Measurements from ENCODE around the gene POLA1.
A peak's percentile ranks its signal among the peaks of the same experiment; 100 is the strongest.

Gene POLA1

DNA sequence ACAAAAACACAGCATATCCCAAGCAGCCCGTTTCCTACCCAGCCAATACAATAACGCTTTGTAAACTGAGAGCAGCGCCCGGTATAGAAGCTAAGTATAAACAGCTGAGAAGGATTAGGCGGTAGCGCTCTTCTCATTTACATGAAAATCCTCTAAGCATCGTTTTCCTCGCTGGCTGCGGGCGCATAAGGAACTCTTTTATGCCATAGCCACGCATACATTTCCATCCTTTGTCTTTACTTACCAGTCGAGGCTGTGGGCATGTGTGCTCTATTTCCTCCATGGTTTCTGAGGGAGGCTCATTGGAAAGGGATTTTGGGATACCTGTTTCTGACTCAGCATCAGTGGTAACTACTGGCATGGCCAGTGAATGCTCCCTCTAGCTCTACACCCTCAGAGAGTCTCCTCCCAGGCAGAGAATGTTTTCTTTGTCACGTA is 47.0 kb upstream of the POLA1 start:
- TF ChIP-seq, protein P1, sequence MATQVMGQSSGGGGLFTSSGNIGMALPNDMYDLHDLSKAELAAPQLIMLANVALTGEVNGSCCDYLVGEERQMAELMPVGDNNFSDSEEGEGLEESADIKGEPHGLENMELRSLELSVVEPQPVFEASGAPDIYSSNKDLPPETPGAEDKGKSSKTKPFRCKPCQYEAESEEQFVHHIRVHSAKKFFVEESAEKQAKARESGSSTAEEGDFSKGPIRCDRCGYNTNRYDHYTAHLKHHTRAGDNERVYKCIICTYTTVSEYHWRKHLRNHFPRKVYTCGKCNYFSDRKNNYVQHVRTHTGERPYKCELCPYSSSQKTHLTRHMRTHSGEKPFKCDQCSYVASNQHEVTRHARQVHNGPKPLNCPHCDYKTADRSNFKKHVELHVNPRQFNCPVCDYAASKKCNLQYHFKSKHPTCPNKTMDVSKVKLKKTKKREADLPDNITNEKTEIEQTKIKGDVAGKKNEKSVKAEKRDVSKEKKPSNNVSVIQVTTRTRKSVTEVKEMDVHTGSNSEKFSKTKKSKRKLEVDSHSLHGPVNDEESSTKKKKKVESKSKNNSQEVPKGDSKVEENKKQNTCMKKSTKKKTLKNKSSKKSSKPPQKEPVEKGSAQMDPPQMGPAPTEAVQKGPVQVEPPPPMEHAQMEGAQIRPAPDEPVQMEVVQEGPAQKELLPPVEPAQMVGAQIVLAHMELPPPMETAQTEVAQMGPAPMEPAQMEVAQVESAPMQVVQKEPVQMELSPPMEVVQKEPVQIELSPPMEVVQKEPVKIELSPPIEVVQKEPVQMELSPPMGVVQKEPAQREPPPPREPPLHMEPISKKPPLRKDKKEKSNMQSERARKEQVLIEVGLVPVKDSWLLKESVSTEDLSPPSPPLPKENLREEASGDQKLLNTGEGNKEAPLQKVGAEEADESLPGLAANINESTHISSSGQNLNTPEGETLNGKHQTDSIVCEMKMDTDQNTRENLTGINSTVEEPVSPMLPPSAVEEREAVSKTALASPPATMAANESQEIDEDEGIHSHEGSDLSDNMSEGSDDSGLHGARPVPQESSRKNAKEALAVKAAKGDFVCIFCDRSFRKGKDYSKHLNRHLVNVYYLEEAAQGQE (IDR thresholded peaks at IDR 0.05; ENCODE audit: insufficient replicate concordance, low read depth) = no peak
- no peak overlapping the region for H3K27ac ChIP-seq (replicated peaks)
- DNase-seq (ENCODE audit: low read depth in 1 of 2, low spot score in 1 of 2) = no peak
- H3K4me3 ChIP-seq (replicated peaks; ENCODE audit: insufficient read depth, low read length) = no peak overlapping the region
- H3K27me3 ChIP-seq (ENCODE audit: insufficient read depth, poor library complexity, severe bottlenecking) = peaks cover 8% of the 10 kb centered on the region

DNA sequence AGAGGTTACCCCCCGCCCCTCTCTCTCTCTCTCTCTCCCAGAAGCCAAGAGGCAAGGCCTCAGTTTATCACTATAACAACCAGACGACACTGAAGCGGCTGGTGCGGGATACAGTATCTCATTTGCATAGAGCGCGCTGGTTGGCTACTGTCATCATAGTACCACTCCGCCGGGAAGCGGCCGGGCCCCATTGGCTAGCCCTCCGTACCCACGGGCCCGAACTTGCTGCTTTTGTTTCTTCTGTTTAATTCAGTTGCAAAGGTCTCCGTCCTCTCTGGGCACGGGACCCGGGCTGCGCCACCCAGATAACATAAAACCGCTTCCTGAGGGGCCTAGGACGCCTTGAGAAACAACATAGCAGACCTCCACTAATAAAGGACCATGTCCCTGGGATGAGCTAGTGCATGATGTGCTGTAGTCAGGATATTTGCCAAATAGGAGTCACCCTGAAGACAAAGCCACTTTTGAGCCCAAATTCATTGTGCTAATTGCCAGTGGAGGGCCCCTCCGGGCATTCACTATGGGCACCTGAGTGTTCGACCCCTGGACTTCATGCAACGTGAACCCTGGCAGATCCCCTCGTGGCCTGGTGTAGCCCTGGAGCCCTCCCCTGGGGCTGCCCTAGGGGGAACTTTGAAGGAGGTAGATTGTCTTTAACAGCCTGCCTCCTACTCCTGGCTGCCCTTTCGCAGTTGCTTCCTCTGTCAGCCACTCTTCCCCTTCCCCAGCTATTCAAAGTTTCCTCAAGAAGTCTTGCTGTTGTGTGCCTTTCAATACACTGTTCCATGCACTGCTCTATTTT is 46.3 kb upstream of the POLA1 start, which contains the start of gene PCYT1B:
TSS of gene PCYT1B (minus strand) at position 91 of the 802 bp plus-strand sequence. CDS start 242 bp downstream, outside the sequence.
- TF ChIP-seq GABPA (IDR thresholded peaks at IDR 0.05; ENCODE audit: low read depth) (no peak), SPI1 (IDR thresholded peaks at IDR 0.05; ENCODE audit: borderline replicate concordance, low read depth) (no peak), POLR2AphosphoS5 (IDR thresholded peaks at IDR 0.05; ENCODE audit: low read depth) (no peak)
- TF ChIP-seq, protein P1 (IDR thresholded peaks at IDR 0.05; ENCODE audit: insufficient replicate concordance, low read depth) = no peak
- TF ChIP-seq, protein P2, sequence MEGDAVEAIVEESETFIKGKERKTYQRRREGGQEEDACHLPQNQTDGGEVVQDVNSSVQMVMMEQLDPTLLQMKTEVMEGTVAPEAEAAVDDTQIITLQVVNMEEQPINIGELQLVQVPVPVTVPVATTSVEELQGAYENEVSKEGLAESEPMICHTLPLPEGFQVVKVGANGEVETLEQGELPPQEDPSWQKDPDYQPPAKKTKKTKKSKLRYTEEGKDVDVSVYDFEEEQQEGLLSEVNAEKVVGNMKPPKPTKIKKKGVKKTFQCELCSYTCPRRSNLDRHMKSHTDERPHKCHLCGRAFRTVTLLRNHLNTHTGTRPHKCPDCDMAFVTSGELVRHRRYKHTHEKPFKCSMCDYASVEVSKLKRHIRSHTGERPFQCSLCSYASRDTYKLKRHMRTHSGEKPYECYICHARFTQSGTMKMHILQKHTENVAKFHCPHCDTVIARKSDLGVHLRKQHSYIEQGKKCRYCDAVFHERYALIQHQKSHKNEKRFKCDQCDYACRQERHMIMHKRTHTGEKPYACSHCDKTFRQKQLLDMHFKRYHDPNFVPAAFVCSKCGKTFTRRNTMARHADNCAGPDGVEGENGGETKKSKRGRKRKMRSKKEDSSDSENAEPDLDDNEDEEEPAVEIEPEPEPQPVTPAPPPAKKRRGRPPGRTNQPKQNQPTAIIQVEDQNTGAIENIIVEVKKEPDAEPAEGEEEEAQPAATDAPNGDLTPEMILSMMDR (IDR thresholded peaks at IDR 0.05; ENCODE audit: insufficient read depth, low read length) = no peak
- Histone ChIP-seq H3K27me3 (ENCODE audit: insufficient read depth, poor library complexity, severe bottlenecking) (peaks cover 7% of the 10 kb centered on the region), H3K27ac (replicated peaks) (no peak within 1 kb of the TSS), H3K4me3 (replicated peaks; ENCODE audit: insufficient read depth, low read length) (peak within 1 kb of the TSS; percentile 19; the same call in 1 of the 2 replicates)
- DNase-seq (ENCODE audit: low read depth in 1 of 2, low spot score in 1 of 2) = peak in 1 of 2 experiments; percentile 3

DNA sequence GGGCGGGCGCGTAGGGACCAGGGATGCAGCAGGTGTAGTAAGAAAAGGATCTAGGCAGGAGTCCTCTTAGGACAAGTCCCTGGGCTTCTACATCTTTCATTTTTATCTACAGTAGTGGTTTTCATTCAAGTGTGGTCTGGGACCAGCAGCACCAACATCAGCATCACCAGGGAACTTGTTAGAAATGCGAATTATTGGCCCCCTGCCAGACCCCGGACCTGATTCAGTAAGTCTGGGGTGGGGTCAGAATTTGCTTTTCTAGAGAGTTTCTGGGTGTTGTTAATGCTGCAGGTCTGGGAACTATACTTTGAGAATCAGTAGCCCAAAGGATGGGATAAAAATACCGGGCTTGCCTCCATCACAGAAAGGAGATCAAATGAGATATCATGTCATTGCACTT is 45.2 kb upstream of the POLA1 start:
- no peak for DNase-seq (ENCODE audit: low read depth in 1 of 2, low spot score in 1 of 2)
- no peak for TF ChIP-seq POLR2AphosphoS5 (IDR thresholded peaks at IDR 0.05; ENCODE audit: low read depth)
- TF ChIP-seq, protein P1 (IDR thresholded peaks at IDR 0.05; ENCODE audit: insufficient replicate concordance, low read depth) = no peak
- TF ChIP-seq, protein P2 (IDR thresholded peaks at IDR 0.05; ENCODE audit: insufficient read depth, low read length) = no peak
- TF ChIP-seq GABPA (IDR thresholded peaks at IDR 0.05; ENCODE audit: low read depth) = no peak
- TF ChIP-seq SPI1 (IDR thresholded peaks at IDR 0.05; ENCODE audit: borderline replicate concordance, low read depth) = no peak
- Histone ChIP-seq H3K4me3 (replicated peaks; ENCODE audit: insufficient read depth, low read length) (no peak overlapping the region), H3K27ac (replicated peaks) (no peak overlapping the region), H3K27me3 (ENCODE audit: insufficient read depth, poor library complexity, severe bottlenecking) (peaks cover 7% of the 10 kb centered on the region)

All from HL-60 (cell line).